IMR-90 (cell line): ENCODE results near the gene RAD51B. TPM values are rescaled to one million over a fixed set of nuclear protein-coding genes. Genes with fewer than 3 reads are reported as not detected.
"Not testable (repeated sequence)": the region's sequence is repeated elsewhere in the genome, so short reads cannot be mapped to it uniquely, and the experiment has no call there.

Experiments
- ATAC-seq: fragments of 200-7000 bp; cut with Tn5 transposase; 2 replicates; pipeline ENCODE4 v1.9.1; 2020; ENCODE audit warnings: low read depth, mild to moderate bottlenecking, moderate library complexity
- BruUV-seq: library from RNA; stranded (reverse); fragments of 400-500 nt; replicated peaks from 2 replicates; lab custom pipeline; 2021; lab: Mats Ljungman, UMichigan
- CTCF ChIA-PET: fragments of 300-600 bp; formaldehyde crosslinking; extraction: SDS; loops from one replicate; lab custom pipeline; 2021; ENCODE audit warnings: antibody characterized with exemption; lab: Yijun Ruan, JAX
- POLR2A ChIA-PET: fragments of 300-600 bp; sonication (Branson Sonifier 250); formaldehyde crosslinking; loops from one replicate; lab custom pipeline; 2022; ENCODE audit warnings: antibody characterized with exemption; ENCODE audit not compliant: unreplicated experiment; lab: Charles Lee
- DNase-seq: peaks from one replicate; pipeline ENCODE4 v3.0.0; 2013
- H2AFZ ChIP-seq: replicated peaks from 2 replicates; pipeline ENCODE3; 2013; ENCODE audit warnings: low read length, mild to moderate bottlenecking; ENCODE audit not compliant: poor library complexity
- H2AK5ac ChIP-seq: 2 replicates; pipeline ENCODE4 v1.6.1; 2013; ENCODE audit warnings: low read depth, low read length, inconsistent platforms
- H2AK9ac ChIP-seq: replicated peaks from 2 replicates; pipeline ENCODE3; 2013; ENCODE audit warnings: mild to moderate bottlenecking, low read depth, low read length, moderate library complexity; ENCODE audit not compliant: poor library complexity
- H2BK120ac ChIP-seq: 2 replicates; pipeline ENCODE4 v1.6.1; 2013; ENCODE audit warnings: low read depth, low read length, inconsistent platforms
- H2BK15ac ChIP-seq: 3 replicates; pipeline ENCODE4 v1.6.1; 2013; ENCODE audit warnings: low read depth, low read length, inconsistent platforms
- H2BK20ac ChIP-seq: 2 replicates; pipeline ENCODE4 v1.6.1; 2013; ENCODE audit warnings: low read depth, mild to moderate bottlenecking, inconsistent platforms, low read length, moderate library complexity
- H2BK5ac ChIP-seq: 2 replicates; pipeline ENCODE4 v1.6.1; 2013; ENCODE audit warnings: mild to moderate bottlenecking, low read depth, low read length, inconsistent platforms; ENCODE audit not compliant: poor library complexity, severe bottlenecking
- H3K14ac ChIP-seq: replicated peaks from 2 replicates; pipeline ENCODE4 v1.6.1; 2013; ENCODE audit warnings: low read depth, low read length, inconsistent platforms
- H3K18ac ChIP-seq: 2 replicates; pipeline ENCODE4 v1.6.1; 2013; ENCODE audit warnings: low read depth, low read length, control low read depth
- H3K23ac ChIP-seq: 2 replicates; pipeline ENCODE4 v1.6.1; 2013; ENCODE audit warnings: low read depth, low read length, inconsistent platforms
- H3K27ac ChIP-seq: 2 replicates; pipeline ENCODE4 v1.5.1; 2013; ENCODE audit warnings: mild to moderate bottlenecking, control low read depth, low read length; ENCODE audit not compliant: insufficient read depth
- H3K27me3 ChIP-seq: 2 replicates; pipeline ENCODE4 v1.6.1; 2013; ENCODE audit warnings: low read length; ENCODE audit not compliant: control insufficient read depth, insufficient read depth
- H3K36me3 ChIP-seq: 2 replicates; pipeline ENCODE4 v1.6.1; 2013; ENCODE audit warnings: low read length, mixed read lengths; ENCODE audit not compliant: control insufficient read depth, insufficient read depth
- H3K4ac ChIP-seq: 2 replicates; pipeline ENCODE4 v1.6.1; 2013; ENCODE audit warnings: low read depth, low read length, inconsistent platforms
- H3K4me1 ChIP-seq: 2 replicates; pipeline ENCODE4 v1.6.1; 2013; ENCODE audit warnings: low read length, mixed read lengths; ENCODE audit not compliant: control insufficient read depth, insufficient read depth
- H3K4me2 ChIP-seq: 2 replicates; pipeline ENCODE4 v1.6.1; 2013; ENCODE audit warnings: low read depth, mild to moderate bottlenecking, control low read depth, low read length, moderate library complexity
- H3K4me3 ChIP-seq: 2 replicates; pipeline ENCODE4 v1.5.1; 2013; ENCODE audit warnings: low read depth, mild to moderate bottlenecking, control low read depth, low read length, moderate library complexity; ENCODE audit not compliant: insufficient read depth
- H3K56ac ChIP-seq: 2 replicates; pipeline ENCODE4 v1.6.1; 2013; ENCODE audit warnings: low read length, inconsistent platforms; ENCODE audit not compliant: insufficient read depth; ENCODE audit errors: extremely low read depth
- H3K79me1 ChIP-seq, 2 experiments: 2 replicates each; pipeline ENCODE4 v1.6.1; 2013; ENCODE audit warnings: low read length in 2 of 2, inconsistent platforms in 1 of 2, low read depth in 1 of 2
- H3K9ac ChIP-seq: 2 replicates; pipeline ENCODE4 v1.6.1; 2013; ENCODE audit warnings: low read depth, low read length, control low read depth
- H3K9me1 ChIP-seq: 2 replicates; pipeline ENCODE4 v1.6.1; 2013; ENCODE audit warnings: low read length, inconsistent platforms; ENCODE audit not compliant: insufficient read depth
- H3K9me3 ChIP-seq: 2 replicates; pipeline ENCODE4 v1.6.1; 2013; ENCODE audit warnings: low read length; ENCODE audit not compliant: control insufficient read depth, insufficient read depth
- H4K20me1 ChIP-seq: 2 replicates; pipeline ENCODE4 v1.6.1; 2013; ENCODE audit warnings: low read length, inconsistent platforms; ENCODE audit not compliant: insufficient read depth
- H4K5ac ChIP-seq: 2 replicates; pipeline ENCODE4 v1.6.1; 2013; ENCODE audit warnings: mild to moderate bottlenecking, low read depth, low read length, control low read depth
- H4K8ac ChIP-seq, 2 experiments: 2 replicates each; pipeline ENCODE4 v1.6.1; 2013; ENCODE audit warnings: low read depth in 2 of 2, low read length in 2 of 2, control low read depth in 1 of 2, inconsistent platforms in 1 of 2
- H4K91ac ChIP-seq: 2 replicates; pipeline ENCODE4 v1.6.1; 2013; ENCODE audit warnings: low read depth, low read length, inconsistent platforms; ENCODE audit not compliant: insufficient read depth
- MAFK ChIP-seq: IDR thresholded peaks from 2 replicates; pipeline ENCODE4 v1.6.1; 2012; ENCODE audit warnings: low read depth, low read length, improper control_type of control experiment
- USF2 ChIP-seq: fragments of 150-350 bp; IDR thresholded peaks from 2 replicates; pipeline ENCODE4 v1.6.1; 2017; ENCODE audit warnings: mild to moderate bottlenecking, antibody characterized with exemption, low read length, low read depth
- WGBS, 2 experiments: methylation state at CpG; one replicate each; pipeline versions ENCODE4 v1.1.5 to v1.1.7; 2013; ENCODE audit warnings: missing lambda C conversion rate in 2 of 2; ENCODE audit not compliant: insufficient read length in 1 of 2; ENCODE audit errors: extremely low coverage in 2 of 2; 5-methylcytosine and 5-hydroxymethylcytosine counted together
- dilution Hi-C: fragments of 300-500 bp; cut with HindIII; formaldehyde crosslinking; loops from one replicate; pipeline ENCODE4 v1.14.3; 2018; ENCODE audit warnings: low sequenced_read_pairs; ENCODE audit not compliant: unreplicated experiment
- in situ Hi-C: fragments of 300-500 bp; cut with MboI; formaldehyde crosslinking; loops from 3 replicates; pipeline ENCODE4 v1.14.3; 2019; ENCODE audit warnings: low sequenced_read_pairs, inconsistent platforms, mixed read lengths
- intact Hi-C: fragments of 100-400 bp; cut with micrococcal nuclease; formaldehyde crosslinking; loops from 2 replicates; pipeline ENCODE4 v1.10.0; 2022
- polyA plus RNA-seq, 3 experiments: library from polyadenylated mRNA; depleted of rRNA; stranded (reverse); fragments of >200 nt; gene quantifications; 2 replicates each; pipeline ENCODE4 v1.2.3, GENCODE V29; 2012; ENCODE audit warnings: low replicate concordance in 1 of 3
- total RNA-seq: library from RNA; depleted of rRNA; stranded (reverse); fragments of >200 nt; gene quantifications from 2 replicates; pipeline ENCODE4 v1.2.3, GENCODE V29; 2012

RAD51B gene
- total and polyA plus RNA-seq, 2 of the 4 experiments (the other 2 are of a cell fraction) = 5.1 to 18.8 TPM

GRCh38 chr14:68099495-68100045 lies 280.0 kb downstream of the RAD51B start:
- dilution Hi-C loops (no loop called here), intact Hi-C loops (loop anchor here (10.0 kb wide), 1 partner anchor 95 kb away; no protein-coding TSS in a partner anchor), in situ Hi-C loops (no loop called here)
- Histone ChIP-seq H3K4me3 (no peak overlapping the region), H2BK5ac (no peak overlapping the region), H3K4me1 (peaks cover 2% of the 10 kb centered on the region; the same call in 1 of the 2 replicates), H3K9me3 (peaks cover 11% of the 10 kb centered on the region), H3K4ac (no peak overlapping the region; the same call in 1 of the 2 replicates), H2AK9ac (no peak overlapping the region), H3K27ac (no peak overlapping the region), H2AK5ac (0 out of 2 replicates have a peak overlapping the region, but pooled peaks have one; percentile 20), H2AFZ (peak overlapping the region; percentile 36), H3K36me3 (no peaks in the 10 kb centered on the region), H3K14ac (no peak overlapping the region), H3K27me3 (no peaks in the 10 kb centered on the region), H4K8ac (peak overlapping the region in 1 of 2 experiments; percentile 35; a peak in 1 of 4 replicates), H3K56ac (no peak overlapping the region), H3K18ac (no peak overlapping the region), H2BK15ac (no peak overlapping the region), H3K23ac (no peak overlapping the region), H4K5ac (no peak overlapping the region), H3K4me2 (no peak overlapping the region), H4K20me1 (no peaks in the 10 kb centered on the region), H2BK120ac (no peak overlapping the region), H2BK20ac (no peak overlapping the region), H3K9me1 (peaks cover 2% of the 10 kb centered on the region; the same call in 1 of the 2 replicates), H4K91ac (no peak overlapping the region), H3K79me1 (no peaks in the 10 kb centered on the region), H3K9ac (no peak overlapping the region)
- ChIA-PET POLR2A (no interaction called here), CTCF (no interaction called here)
- ATAC-seq (no peak), DNase-seq (no peak)
- BruUV-seq = no TSS peak
- WGBS, 2 experiments = no CpG with 5 or more reads among the region's 5 CpGs
- TF ChIP-seq USF2 (no peak), MAFK (no peak)

GRCh38 chr14:68101715-68102301 lies 282.2 kb downstream of the RAD51B start:
- intact Hi-C loops = loop anchor here (10.0 kb wide), 1 partner anchor 93 kb away; no protein-coding TSS in a partner anchor
- H2BK20ac ChIP-seq = not testable (repeated sequence)

More at GRCh38 chr14:68101715-68102301, 282.2 kb downstream of the RAD51B start:
- H3K9me1 ChIP-seq, POLR2A ChIA-PET, H3K9ac ChIP-seq, H3K18ac ChIP-seq, H4K20me1 ChIP-seq, H3K4me2 ChIP-seq, CTCF ChIA-PET, H2AK9ac ChIP-seq, H4K5ac ChIP-seq, H3K56ac ChIP-seq, H3K27ac ChIP-seq, DNase-seq, H3K27me3 ChIP-seq, H3K14ac ChIP-seq, in situ Hi-C loops, ATAC-seq, H3K4me3 ChIP-seq, H2AFZ ChIP-seq, H2BK15ac ChIP-seq, H3K23ac ChIP-seq, H3K79me1 ChIP-seq, H2BK120ac ChIP-seq, H4K91ac ChIP-seq, H3K4me1 ChIP-seq, H3K36me3 ChIP-seq, dilution Hi-C loops, H3K4ac ChIP-seq, H2AK5ac ChIP-seq, H2BK5ac ChIP-seq, H4K8ac ChIP-seq, BruUV-seq: not testable (repeated sequence)
- peaks cover 11% of the 10 kb centered on the region for H3K9me3 ChIP-seq
- no CpG with 5 or more reads among the region's 3 CpGs for WGBS, 2 experiments
